BLaER1 (cell line): ENCODE data around the gene STMP1.
"Not testable (repeated sequence)": the region's sequence is repeated elsewhere in the genome, so short reads cannot be mapped to it uniquely, and the experiment has no call there.

Source experiments
- H3K27ac ChIP-seq: shearing (Covaris generic); formaldehyde crosslinking; 2 replicates; pipeline ENCODE4 v1.8.1; 2022
- H3K27me3 ChIP-seq: shearing (Covaris generic); formaldehyde crosslinking; 2 replicates; pipeline ENCODE4 v1.8.1; 2022
- H3K36me3 ChIP-seq: shearing (Covaris generic); formaldehyde crosslinking; 2 replicates; pipeline ENCODE4 v1.8.1; 2022
- H3K4me1 ChIP-seq: shearing (Covaris generic); formaldehyde crosslinking; 2 replicates; pipeline ENCODE4 v1.8.1; 2022
- H3K4me2 ChIP-seq: shearing (Covaris generic); formaldehyde crosslinking; 2 replicates; pipeline ENCODE4 v1.8.1; 2022
- H3K4me3 ChIP-seq: shearing (Covaris generic); formaldehyde crosslinking; 2 replicates; pipeline ENCODE4 v1.8.1; 2022
- H3K9ac ChIP-seq: shearing (Covaris generic); formaldehyde crosslinking; 2 replicates; pipeline ENCODE4 v1.8.1; 2022
- H3K9me3 ChIP-seq: shearing (Covaris generic); formaldehyde crosslinking; 2 replicates; pipeline ENCODE4 v1.8.1; 2022
- H4K20me1 ChIP-seq: shearing (Covaris generic); formaldehyde crosslinking; 2 replicates; pipeline ENCODE4 v1.8.1; 2022
- Cebpa-rat ChIP-seq: shearing (Covaris generic); IDR thresholded peaks from 2 replicates; pipeline ENCODE4 v1.8.1; 2022

The STMP1 gene

GRCh38 chr7:135692055-135692454 is 29.7 kb downstream of the STMP1 start:
- H3K4me1 ChIP-seq: peaks cover 7% of the 10 kb centered on the region
- no peaks in the 10 kb centered on the region for H3K27me3 ChIP-seq
- H3K4me3 ChIP-seq: no peak overlapping the region
- no peak overlapping the region for H3K27ac ChIP-seq
- TF ChIP-seq Cebpa-rat: no peak
- H3K9me3 ChIP-seq: no peaks in the 10 kb centered on the region
- 0 out of 2 replicates have a peak, but pooled peaks cover 9% of the 10 kb centered on the region for H3K36me3 ChIP-seq
- H3K4me2 ChIP-seq: no peak overlapping the region
- no peak overlapping the region for H3K9ac ChIP-seq
- H4K20me1 ChIP-seq: no peaks in the 10 kb centered on the region

GRCh38 chr7:135692606-135693005 is 30.3 kb downstream of the STMP1 start:
- not testable (repeated sequence) for H3K4me3 ChIP-seq, H3K36me3 ChIP-seq, H4K20me1 ChIP-seq, H3K27ac ChIP-seq, H3K9me3 ChIP-seq, H3K27me3 ChIP-seq, H3K9ac ChIP-seq, H3K4me2 ChIP-seq
- H3K4me1 ChIP-seq: peaks cover 12% of the 10 kb centered on the region

- Histone ChIP-seq H3K36me3 (0 out of 2 replicates have a peak, but pooled peaks cover 9% of the 10 kb centered on the region), H3K4me2 (no peak overlapping the region), H3K4me1 (peaks cover 13% of the 10 kb centered on the region), H3K4me3 (no peak overlapping the region), H3K9ac (no peak overlapping the region), H3K27ac (no peak overlapping the region), H3K27me3 (no peaks in the 10 kb centered on the region), H3K9me3 (no peaks in the 10 kb centered on the region), H4K20me1 (no peaks in the 10 kb centered on the region)
- no peak for TF ChIP-seq Cebpa-rat
Measured at GRCh38 chr7:135693558-135693957, 31.2 kb downstream of the STMP1 start.

- no peak overlapping the region for H3K4me3 ChIP-seq
- TF ChIP-seq Cebpa-rat: no peak
- H3K9ac ChIP-seq: no peak overlapping the region
- H3K27me3 ChIP-seq: no peaks in the 10 kb centered on the region
- H3K9me3 ChIP-seq: no peaks in the 10 kb centered on the region
- peaks cover 13% of the 10 kb centered on the region for H3K4me1 ChIP-seq
- H3K4me2 ChIP-seq: no peak overlapping the region
- H4K20me1 ChIP-seq: no peaks in the 10 kb centered on the region
- no peaks in the 10 kb centered on the region for H3K36me3 ChIP-seq
- H3K27ac ChIP-seq: no peak overlapping the region
Measured at GRCh38 chr7:135697276-135698049, 35.1 kb downstream of the STMP1 start.

GRCh38 chr7:135704074-135704473 is 41.8 kb downstream of the STMP1 start:
- Histone ChIP-seq H3K9me3 (no peaks in the 10 kb centered on the region), H4K20me1 (no peaks in the 10 kb centered on the region), H3K36me3 (no peaks in the 10 kb centered on the region), H3K4me2 (no peak overlapping the region), H3K27ac (no peak overlapping the region), H3K27me3 (no peaks in the 10 kb centered on the region), H3K4me3 (no peak overlapping the region), H3K9ac (no peak overlapping the region), H3K4me1 (no peaks in the 10 kb centered on the region)
- TF ChIP-seq Cebpa-rat: no peak

GRCh38 chr7:135704698-135705097 is 42.4 kb downstream of the STMP1 start:
- Histone ChIP-seq H3K4me1 (no peaks in the 10 kb centered on the region), H3K27me3 (no peaks in the 10 kb centered on the region), H3K9me3 (no peaks in the 10 kb centered on the region), H3K27ac (no peak overlapping the region), H3K4me2 (no peak overlapping the region), H3K36me3 (no peaks in the 10 kb centered on the region), H3K4me3 (no peak overlapping the region), H3K9ac (no peak overlapping the region), H4K20me1 (no peaks in the 10 kb centered on the region)
- no peak for TF ChIP-seq Cebpa-rat

- H3K4me1 ChIP-seq: no peaks in the 10 kb centered on the region
- no peak overlapping the region for H3K4me3 ChIP-seq
- no peaks in the 10 kb centered on the region for H3K27me3 ChIP-seq
- no peaks in the 10 kb centered on the region for H4K20me1 ChIP-seq
- H3K9ac ChIP-seq: no peak overlapping the region
- no peak overlapping the region for H3K27ac ChIP-seq
- no peak overlapping the region for H3K4me2 ChIP-seq
- no peak for TF ChIP-seq Cebpa-rat
- H3K36me3 ChIP-seq: no peaks in the 10 kb centered on the region
- no peaks in the 10 kb centered on the region for H3K9me3 ChIP-seq
Measured at GRCh38 chr7:135706038-135706742, 43.9 kb downstream of the STMP1 start.

- no peak for TF ChIP-seq Cebpa-rat
- Histone ChIP-seq H3K4me2 (no peak overlapping the region), H3K9ac (no peak overlapping the region)
Measured at GRCh38 chr7:135706858-135707569, 44.7 kb downstream of the STMP1 start.

GRCh38 chr7:135707570-135707966 is 45.3 kb downstream of the STMP1 start:
- Histone ChIP-seq H3K27me3 (no peaks in the 10 kb centered on the region), H3K4me1 (no peaks in the 10 kb centered on the region), H3K4me3 (no peak overlapping the region), H3K4me2 (no peak overlapping the region), H3K27ac (no peak overlapping the region), H3K9me3 (no peaks in the 10 kb centered on the region), H3K9ac (no peak overlapping the region), H4K20me1 (no peaks in the 10 kb centered on the region), H3K36me3 (no peaks in the 10 kb centered on the region)
- no peak for TF ChIP-seq Cebpa-rat

More at GRCh38 chr7:135706858-135707569, 44.7 kb downstream of the STMP1 start:
- Histone ChIP-seq H3K4me3 (no peak overlapping the region), H3K27me3 (no peaks in the 10 kb centered on the region), H3K4me1 (no peaks in the 10 kb centered on the region), H3K27ac (no peak overlapping the region), H3K36me3 (no peaks in the 10 kb centered on the region), H3K9me3 (no peaks in the 10 kb centered on the region), H4K20me1 (no peaks in the 10 kb centered on the region)

- no peak overlapping the region for H3K9ac ChIP-seq
- H3K4me3 ChIP-seq: no peak overlapping the region
- no peak overlapping the region for H3K27ac ChIP-seq
- no peaks in the 10 kb centered on the region for H3K4me1 ChIP-seq
- H3K36me3 ChIP-seq: no peaks in the 10 kb centered on the region
- no peaks in the 10 kb centered on the region for H3K27me3 ChIP-seq
- no peaks in the 10 kb centered on the region for H4K20me1 ChIP-seq
- TF ChIP-seq Cebpa-rat: no peak
- no peak overlapping the region for H3K4me2 ChIP-seq
- no peaks in the 10 kb centered on the region for H3K9me3 ChIP-seq
Measured at GRCh38 chr7:135708041-135708440, 45.7 kb downstream of the STMP1 start.
